Trophoblast cell (in vitro differentiated cells and primary cell): ENCODE results near the gene KRTAP5-7.
A peak's percentile ranks its signal among the peaks of the same experiment; 100 is the strongest.

Experiments
- DNase-seq, 2 donors: peaks; one replicate each; pipeline ENCODE4 v3.0.0-alpha.2; 2016
- H2AFZ ChIP-seq: 2 replicates; pipeline ENCODE4 v1.6.1; 2013; ENCODE audit warnings: low read length, moderate library complexity, mild to moderate bottlenecking; ENCODE audit not compliant: insufficient read depth, poor library complexity
- H2AK5ac ChIP-seq: 2 replicates; pipeline ENCODE4 v1.6.1; 2013; ENCODE audit warnings: mild to moderate bottlenecking, low read length
- H2BK120ac ChIP-seq: 2 replicates; pipeline ENCODE4 v1.6.1; 2013; ENCODE audit warnings: low read length, mild to moderate bottlenecking, moderate library complexity; ENCODE audit not compliant: insufficient read depth, poor library complexity
- H2BK12ac ChIP-seq: 2 replicates; pipeline ENCODE4 v1.6.1; 2013; ENCODE audit warnings: mild to moderate bottlenecking, low read length, moderate library complexity
- H2BK5ac ChIP-seq: 2 replicates; pipeline ENCODE4 v1.6.1; 2013; ENCODE audit warnings: low read length, low read depth, moderate library complexity, mild to moderate bottlenecking; ENCODE audit not compliant: poor library complexity
- H3K14ac ChIP-seq: 2 replicates; pipeline ENCODE4 v1.6.1; 2013; ENCODE audit warnings: mild to moderate bottlenecking, low read length
- H3K18ac ChIP-seq: 2 replicates; pipeline ENCODE4 v1.6.1; 2013; ENCODE audit warnings: mild to moderate bottlenecking, low read length
- H3K23ac ChIP-seq: 2 replicates; pipeline ENCODE4 v1.6.1; 2013; ENCODE audit warnings: low read length
- H3K27ac ChIP-seq: 2 replicates; pipeline ENCODE4 v1.5.1; 2013; ENCODE audit warnings: low read depth, mild to moderate bottlenecking, inconsistent platforms, low read length, moderate library complexity
- H3K27me3 ChIP-seq: 2 replicates; pipeline ENCODE4 v1.6.1; 2013; ENCODE audit warnings: inconsistent platforms, mild to moderate bottlenecking, low read length, moderate library complexity; ENCODE audit not compliant: insufficient read depth
- H3K36me3 ChIP-seq, 2 experiments: 1 replicate in 1 of 2; 2 replicates in 1 of 2; pipeline ENCODE4 v1.6.1; 2013; ENCODE audit warnings: low read length in 2 of 2, mild to moderate bottlenecking in 2 of 2, moderate library complexity in 1 of 2; ENCODE audit not compliant: insufficient read depth in 2 of 2, control insufficient read depth in 1 of 2
- H3K4ac ChIP-seq: 2 replicates; pipeline ENCODE4 v1.6.1; 2013; ENCODE audit warnings: low read depth, mild to moderate bottlenecking, low read length, moderate library complexity
- H3K4me1 ChIP-seq, 2 experiments: 1 replicate in 1 of 2; 2 replicates in 1 of 2; pipeline ENCODE4 v1.6.1; 2013; ENCODE audit warnings: low read length in 2 of 2, mild to moderate bottlenecking in 2 of 2, moderate library complexity in 1 of 2; ENCODE audit not compliant: insufficient read depth in 2 of 2, control insufficient read depth in 1 of 2
- H3K4me2 ChIP-seq: 2 replicates; pipeline ENCODE4 v1.6.1; 2013; ENCODE audit warnings: inconsistent platforms, mild to moderate bottlenecking, low read length, moderate library complexity
- H3K4me3 ChIP-seq: 2 replicates; pipeline ENCODE4 v1.5.1; 2013; ENCODE audit warnings: mild to moderate bottlenecking, low read depth, low read length, inconsistent platforms
- H3K79me1 ChIP-seq: one replicate; pipeline ENCODE4 v1.6.1; 2013; ENCODE audit warnings: low read length
- H3K79me2 ChIP-seq: 2 replicates; pipeline ENCODE4 v1.6.1; 2013; ENCODE audit warnings: low read length, mild to moderate bottlenecking; ENCODE audit not compliant: control insufficient read depth, insufficient read depth, poor library complexity
- H3K9ac ChIP-seq: 2 replicates; pipeline ENCODE4 v1.6.1; 2013; ENCODE audit warnings: mild to moderate bottlenecking, low read length
- H3K9me3 ChIP-seq: 2 replicates; pipeline ENCODE4 v1.6.1; 2013; ENCODE audit warnings: low read depth, mild to moderate bottlenecking, control low read depth, inconsistent platforms, low read length; ENCODE audit not compliant: insufficient read depth
- H4K12ac ChIP-seq: 2 replicates; pipeline ENCODE4 v1.6.1; 2013; ENCODE audit warnings: low read depth, mild to moderate bottlenecking, low read length, moderate library complexity
- H4K8ac ChIP-seq: 2 replicates; pipeline ENCODE4 v1.6.1; 2013; ENCODE audit warnings: low read depth, mild to moderate bottlenecking, low read length, moderate library complexity
- H4K91ac ChIP-seq: one replicate; pipeline ENCODE4 v1.6.1; 2013; ENCODE audit warnings: low read depth, mild to moderate bottlenecking, low read length, moderate library complexity
- WGBS: extraction: QIAGEN DNeasy Blood & Tissue Kit; methylation state at CpG from one replicate; pipeline ENCODE4 v1.1.7; 2013; ENCODE audit warnings: missing lambda C conversion rate; ENCODE audit not compliant: insufficient read length, insufficient coverage; ENCODE audit errors: extremely low coverage; 5-methylcytosine and 5-hydroxymethylcytosine counted together

KRTAP5-7 gene

DNA sequence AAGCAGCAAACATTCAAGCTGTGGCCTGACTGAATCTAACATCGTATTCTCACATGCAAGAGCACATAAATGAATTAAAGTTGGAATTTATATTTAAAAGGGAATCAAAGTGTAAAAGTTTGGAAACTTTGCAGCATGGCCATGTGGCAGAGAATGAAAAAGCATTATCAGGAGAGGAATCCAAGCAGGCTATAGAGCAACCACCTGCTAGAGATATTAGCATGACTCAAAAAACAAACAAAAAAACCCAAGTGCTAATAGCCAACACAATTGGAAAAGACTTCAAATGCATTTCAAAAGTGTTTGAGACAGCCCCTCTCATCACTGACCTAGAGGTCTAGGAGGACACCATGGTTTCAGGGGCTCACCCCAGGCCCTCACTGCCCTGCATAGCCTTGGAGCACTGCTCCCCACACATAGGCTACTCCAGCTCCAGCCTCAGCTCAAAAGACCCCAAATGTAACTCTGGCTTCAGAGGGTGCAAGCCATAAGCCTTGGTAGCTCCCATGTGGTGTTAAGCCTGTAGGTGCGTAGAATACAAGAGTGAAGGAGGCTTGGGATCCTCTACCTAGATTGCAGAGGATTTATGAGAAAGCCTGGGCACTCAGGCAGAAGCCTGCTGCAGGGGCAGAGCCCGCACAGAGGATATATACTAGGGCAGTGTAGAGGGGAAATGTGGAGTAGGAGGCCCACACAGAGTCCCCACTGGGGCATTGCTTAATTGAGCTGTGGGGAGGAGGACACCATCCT is 1.7 kb upstream of the KRTAP5-7 start:
- no peak overlapping the region for H3K4ac ChIP-seq
- no peak overlapping the region for H3K4me2 ChIP-seq
- no peak overlapping the region for H4K12ac ChIP-seq
- peaks cover 6% of the 10 kb centered on the region for H3K9me3 ChIP-seq
- no peak overlapping the region for H2BK120ac ChIP-seq
- no peaks in the 10 kb centered on the region for H3K4me1 ChIP-seq
- no peak overlapping the region for H3K9ac ChIP-seq
- no peak overlapping the region for H4K8ac ChIP-seq
- no peak overlapping the region for H3K4me3 ChIP-seq
- no peak overlapping the region for H3K23ac ChIP-seq
- H2BK12ac ChIP-seq = no peak overlapping the region
- no peak overlapping the region for H2AFZ ChIP-seq
- H3K27ac ChIP-seq = no peak overlapping the region
- H3K27me3 ChIP-seq = no peaks in the 10 kb centered on the region
- H3K36me3 ChIP-seq = no peaks in the 10 kb centered on the region
- no peaks in the 10 kb centered on the region for H3K79me1 ChIP-seq
- no peak overlapping the region for H2BK5ac ChIP-seq
- no peak for DNase-seq
- H3K14ac ChIP-seq = no peak overlapping the region
- no peak overlapping the region for H3K18ac ChIP-seq
- no peaks in the 10 kb centered on the region for H3K79me2 ChIP-seq
- no peak overlapping the region for H2AK5ac ChIP-seq
- H4K91ac ChIP-seq = no peak overlapping the region
- WGBS = no CpG with 5 or more reads among the region's 3 CpGs

DNA sequence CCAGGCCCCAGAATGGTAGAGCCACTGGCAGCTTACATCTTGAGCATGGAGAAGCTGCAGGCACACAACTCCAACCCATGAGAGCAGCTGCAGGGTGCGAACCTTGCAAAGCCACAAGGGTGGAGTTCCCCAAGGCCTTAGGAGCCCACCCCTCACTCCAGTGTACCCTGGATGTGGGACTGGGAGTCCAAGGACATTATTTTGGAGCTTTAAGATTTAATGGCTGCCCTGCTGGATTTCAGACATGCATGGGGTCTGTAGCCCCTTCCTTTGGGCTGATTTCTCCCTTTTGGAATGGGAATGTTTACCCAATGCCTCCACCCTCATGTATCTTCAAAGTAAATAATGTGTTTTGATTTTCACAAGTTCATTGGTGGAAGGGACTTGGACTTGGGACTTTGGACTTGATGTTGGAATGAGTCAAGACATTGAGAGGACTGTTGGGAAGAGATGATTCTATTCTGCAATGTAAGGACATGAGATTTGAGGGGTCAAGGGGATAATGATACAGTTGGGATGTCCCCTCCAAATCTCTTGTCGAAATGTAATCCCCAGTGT is 1.1 kb upstream of the KRTAP5-7 start:
- no peaks in the 10 kb centered on the region for H3K4me1 ChIP-seq
- no peak overlapping the region for H3K9ac ChIP-seq
- no CpG with 5 or more reads among the region's 2 CpGs for WGBS

DNA sequence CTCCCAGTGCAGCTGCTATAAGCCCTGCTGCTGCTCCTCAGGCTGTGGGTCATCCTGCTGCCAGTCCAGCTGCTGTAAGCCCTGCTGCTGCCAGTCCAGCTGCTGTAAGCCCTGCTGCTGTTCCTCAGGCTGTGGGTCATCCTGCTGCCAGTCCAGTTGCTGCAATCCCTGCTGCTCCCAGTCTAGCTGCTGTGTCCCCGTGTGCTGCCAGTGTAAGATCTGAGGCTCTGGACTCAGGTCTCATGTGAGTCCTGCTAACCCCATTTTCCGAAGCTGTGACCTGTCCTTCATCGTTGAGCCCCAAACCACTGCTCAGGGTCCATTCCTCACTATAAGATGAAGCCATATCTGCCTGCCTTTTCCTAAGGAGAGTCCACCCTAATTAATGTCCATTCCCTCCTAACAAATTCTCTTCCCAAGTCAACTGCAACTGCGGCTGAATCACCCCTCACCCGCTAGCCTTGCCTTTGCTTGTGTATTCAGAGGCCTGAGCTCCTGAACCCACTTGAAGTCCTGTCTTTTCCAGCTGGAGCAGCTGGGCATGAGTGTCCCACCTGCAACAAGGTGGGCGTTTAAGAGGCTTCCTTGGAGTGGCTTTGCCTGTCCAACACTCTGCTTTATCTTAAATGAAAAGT is 626 bp downstream of the KRTAP5-7 start:
- no CpG with 5 or more reads among the region's 6 CpGs for WGBS
- Histone ChIP-seq H3K36me3 (no peaks in the 10 kb centered on the region), H3K27me3 (no peaks in the 10 kb centered on the region), H3K27ac (no peak overlapping the region), H4K8ac (no peak overlapping the region), H3K4ac (no peak overlapping the region), H3K79me2 (no peaks in the 10 kb centered on the region), H3K9me3 (peaks cover 1% of the 10 kb centered on the region), H3K23ac (no peak overlapping the region), H3K18ac (no peak overlapping the region), H3K9ac (no peak overlapping the region), H3K4me1 (no peaks in the 10 kb centered on the region), H2BK12ac (no peak overlapping the region), H3K79me1 (no peaks in the 10 kb centered on the region), H2AFZ (no peak overlapping the region), H4K12ac (no peak overlapping the region), H3K4me2 (no peak overlapping the region), H2BK5ac (no peak overlapping the region), H4K91ac (no peak overlapping the region), H2BK120ac (no peak overlapping the region), H3K14ac (no peak overlapping the region), H3K4me3 (peak overlapping the region; percentile 2), H2AK5ac (no peak overlapping the region)
- DNase-seq = no peak

More for the DNA sequence above, 1.1 kb upstream of the KRTAP5-7 start:
- no peaks in the 10 kb centered on the region for H3K36me3 ChIP-seq
- H4K12ac ChIP-seq = no peak overlapping the region
- H3K27ac ChIP-seq = no peak overlapping the region
- no peak overlapping the region for H2AK5ac ChIP-seq
- no peak overlapping the region for H3K4me3 ChIP-seq
- no peak overlapping the region for H3K4me2 ChIP-seq
- no peak overlapping the region for H4K8ac ChIP-seq
- no peak overlapping the region for H2AFZ ChIP-seq
- no peak for DNase-seq
- H3K14ac ChIP-seq = no peak overlapping the region
- no peak overlapping the region for H3K4ac ChIP-seq
- H2BK120ac ChIP-seq = no peak overlapping the region
- H3K9me3 ChIP-seq = peaks cover 6% of the 10 kb centered on the region
- H3K23ac ChIP-seq = no peak overlapping the region
- no peak overlapping the region for H3K18ac ChIP-seq
- no peak overlapping the region for H2BK5ac ChIP-seq
- no peaks in the 10 kb centered on the region for H3K27me3 ChIP-seq
- H2BK12ac ChIP-seq = no peak overlapping the region
- no peak overlapping the region for H4K91ac ChIP-seq
- H3K79me1 ChIP-seq = no peaks in the 10 kb centered on the region
- H3K79me2 ChIP-seq = no peaks in the 10 kb centered on the region

DNA sequence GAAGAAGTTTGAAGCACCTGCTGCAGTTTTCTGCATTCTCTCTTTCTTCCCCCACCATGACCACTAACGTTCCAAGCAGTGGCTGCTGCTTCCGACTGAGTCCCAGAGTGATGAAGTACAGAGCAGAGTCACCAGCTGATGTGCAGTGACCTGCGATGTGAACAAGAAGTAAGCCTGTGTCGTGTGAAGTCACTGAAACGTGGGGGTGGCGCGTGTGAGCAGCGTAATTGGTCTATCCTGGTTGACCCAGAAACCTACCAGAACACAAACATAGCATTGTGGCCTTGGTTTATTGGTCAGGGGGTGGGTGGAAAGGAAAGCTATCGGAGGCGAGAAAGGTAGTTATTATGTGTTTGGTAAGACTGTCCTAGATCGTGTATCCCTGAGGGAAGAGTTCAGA is 3.5 kb downstream of the KRTAP5-7 start:
- Histone ChIP-seq H3K23ac (no peak overlapping the region), H3K27me3 (no peaks in the 10 kb centered on the region), H2BK5ac (no peak overlapping the region), H3K4me3 (no peak overlapping the region), H2BK12ac (no peak overlapping the region), H3K36me3 (no peaks in the 10 kb centered on the region), H2AK5ac (no peak overlapping the region), H3K9ac (no peak overlapping the region), H4K8ac (no peak overlapping the region), H3K27ac (no peak overlapping the region), H3K4me1 (no peaks in the 10 kb centered on the region), H3K14ac (no peak overlapping the region), H3K79me1 (no peaks in the 10 kb centered on the region), H2BK120ac (no peak overlapping the region), H2AFZ (no peak overlapping the region), H4K12ac (no peak overlapping the region), H3K4ac (no peak overlapping the region), H3K18ac (no peak overlapping the region), H4K91ac (no peak overlapping the region), H3K79me2 (no peaks in the 10 kb centered on the region), H3K4me2 (no peak overlapping the region), H3K9me3 (peaks cover 1% of the 10 kb centered on the region)
- WGBS = no CpG with 5 or more reads among the region's 11 CpGs
- no peak for DNase-seq
